HepG2 (cell line): ENCODE data around the gene SIRT7. TPM values are rescaled to one million over a fixed set of nuclear protein-coding genes. Genes with fewer than 3 reads are reported as not detected.

Source experiments
- CREB3 ChIP-seq: sonication (generic); formaldehyde crosslinking; IDR thresholded peaks from 2 replicates; pipeline ENCODE4 v1.5.0; 2020; ENCODE audit warnings: missing genetic modification reagents
- FOXP4 ChIP-seq: sonication (generic); formaldehyde crosslinking; IDR thresholded peaks from 2 replicates; pipeline ENCODE4 v1.4.0; 2020; ENCODE audit warnings: missing genetic modification reagents
- KDM4B ChIP-seq: sonication (generic); formaldehyde crosslinking; IDR thresholded peaks from 2 replicates; pipeline ENCODE4 v1.4.0; 2020; ENCODE audit warnings: missing genetic modification reagents
- KMT2B ChIP-seq: IDR thresholded peaks from 2 replicates; pipeline ENCODE4 v1.6.1; 2016; ENCODE audit warnings: missing genetic modification reagents, missing compliant biosample characterization
- NCOA2 ChIP-seq: sonication (generic); formaldehyde crosslinking; IDR thresholded peaks from 2 replicates; pipeline ENCODE4 v1.8.0; 2022; ENCODE audit warnings: inconsistent platforms
- PHF21A ChIP-seq: sonication (generic); formaldehyde crosslinking; IDR thresholded peaks from 2 replicates; pipeline ENCODE4 v1.5.0; 2020; ENCODE audit warnings: mild to moderate bottlenecking, missing genetic modification reagents
- PHF8 ChIP-seq: sonication (generic); formaldehyde crosslinking; IDR thresholded peaks from 2 replicates; pipeline ENCODE4 v1.5.0; 2020; ENCODE audit warnings: missing genetic modification reagents
- PTBP1 ChIP-seq: fragments of 200-400 bp; formaldehyde crosslinking; IDR thresholded peaks from 2 replicates; pipeline ENCODE4 v1.6.1; 2018; ENCODE audit warnings: low read length, low read depth; ENCODE audit not compliant: poor library complexity, severe bottlenecking
- SP2 ChIP-seq: sonication (generic); formaldehyde crosslinking; IDR thresholded peaks from 2 replicates; pipeline ENCODE4 v1.5.1; 2020; ENCODE audit warnings: mild to moderate bottlenecking, missing genetic modification reagents
- SP4 ChIP-seq: sonication (generic); formaldehyde crosslinking; IDR thresholded peaks from 2 replicates; pipeline ENCODE4 v1.8.1; 2023; ENCODE audit warnings: mild to moderate bottlenecking, missing genetic modification reagents
- TFDP1 ChIP-seq: IDR thresholded peaks from 2 replicates; pipeline ENCODE4 v1.6.1; 2016; ENCODE audit warnings: missing compliant biosample characterization, missing genetic modification reagents, borderline replicate concordance
- USF2 ChIP-seq, 2 experiments: sonication (generic) in 1 of 2; formaldehyde crosslinking in 1 of 2; IDR thresholded peaks; 2 replicates each; pipeline versions ENCODE4 v1.5.1 to v1.6.1; 2011 to 2020; ENCODE audit warnings: borderline replicate concordance in 1 of 2, low read depth in 1 of 2, low read length in 1 of 2, mild to moderate bottlenecking in 1 of 2, missing genetic modification reagents in 1 of 2, moderate library complexity in 1 of 2
- ZBED4 ChIP-seq: sonication (generic); formaldehyde crosslinking; IDR thresholded peaks from 2 replicates; pipeline ENCODE4 v1.4.0; 2020; ENCODE audit warnings: missing genetic modification reagents, borderline replicate concordance
- ZNF160 ChIP-seq: sonication (generic); formaldehyde crosslinking; IDR thresholded peaks from 2 replicates; pipeline ENCODE4 v1.8.0; 2022; ENCODE audit warnings: mild to moderate bottlenecking, inconsistent platforms, missing genetic modification reagents
- ZNF549 ChIP-seq: sonication (generic); formaldehyde crosslinking; IDR thresholded peaks from 2 replicates; pipeline ENCODE4 v1.5.0; 2020; ENCODE audit warnings: missing genetic modification reagents
- ZNF550 ChIP-seq: sonication (generic); formaldehyde crosslinking; IDR thresholded peaks from 2 replicates; pipeline ENCODE4 v1.4.0; 2020; ENCODE audit warnings: mild to moderate bottlenecking, missing genetic modification reagents, borderline replicate concordance
- polyA plus RNA-seq, 8 experiments: library from polyadenylated mRNA; depleted of rRNA in 3 of 8; stranded (reverse) in 7 of 8; unstranded in 1 of 8; fragments of >200 nt; fragmentation: Illumina TruSeq in 4 of 8; extraction: Trizol in 4 of 8; gene quantifications; 2 replicates each; pipeline versions ENCODE4 v1.2.1 to v1.2.3, GENCODE V29; 2011 to 2016; ENCODE audit warnings: low read depth in 4 of 8, missing spikeins in 1 of 8, mixed read lengths in 1 of 8; ENCODE audit not compliant: insufficient read depth in 1 of 8
- total RNA-seq, 5 experiments: library from RNA; depleted of rRNA; stranded (reverse); fragments of >200 nt; fragmentation: Illumina TruSeq; extraction: Trizol; gene quantifications; 2 replicates each; pipeline ENCODE4 v1.2.3, GENCODE V29; 2016; ENCODE audit warnings: low read depth in 1 of 5

SIRT7 gene
- total and polyA plus RNA-seq, 2 of the 13 experiments (the other 11 are each of a cell fraction or from before 2014, with no cell fraction given), result 8.3 to 24.8 TPM

- TF ChIP-seq ZBED4 (CRISPR knock-in tag) (peak; percentile 61; the same call in 1 of the 2 replicates), SP2 (CRISPR knock-in tag) (peak; percentile 75), ZNF549 (CRISPR knock-in tag) (0 out of 2 replicates have a peak, but pooled peaks have one; percentile 76), KDM4B (no peak), ZNF160 (peak; percentile 95), PHF21A (CRISPR knock-in tag) (peak; percentile 42; the same call in 1 of the 2 replicates), ZNF550 (CRISPR knock-in tag) (peak; percentile 97), SP4 (CRISPR knock-in tag) (peak; percentile 77), TFDP1 (CRISPR knock-in tag) (peak; percentile 96), FOXP4 (CRISPR knock-in tag) (0 out of 2 replicates have a peak, but pooled peaks have one; percentile 27), KMT2B (CRISPR knock-in tag) (peak; percentile 72), PTBP1 (no peak), CREB3 (no peak; the same call in 1 of the 2 replicates), PHF8 (peak; percentile 83), USF2 (IDR thresholded peaks at IDR 0.05; ENCODE audit: low read depth, low read length) (no peak; the same call in 1 of the 2 replicates), USF2 (CRISPR knock-in tag; IDR thresholded peaks at IDR 0.05; ENCODE audit: borderline replicate concordance) (0 out of 2 replicates have a peak, but pooled peaks have one; percentile 51), NCOA2 (CRISPR knock-in tag) (no peak; the same call in 1 of the 2 replicates)
Measured at GRCh38 chr17:81871387-81872230, 46.4 kb downstream of the SIRT7 start (continued).
